Measurements from ENCODE around the gene RNF112.

DNA sequence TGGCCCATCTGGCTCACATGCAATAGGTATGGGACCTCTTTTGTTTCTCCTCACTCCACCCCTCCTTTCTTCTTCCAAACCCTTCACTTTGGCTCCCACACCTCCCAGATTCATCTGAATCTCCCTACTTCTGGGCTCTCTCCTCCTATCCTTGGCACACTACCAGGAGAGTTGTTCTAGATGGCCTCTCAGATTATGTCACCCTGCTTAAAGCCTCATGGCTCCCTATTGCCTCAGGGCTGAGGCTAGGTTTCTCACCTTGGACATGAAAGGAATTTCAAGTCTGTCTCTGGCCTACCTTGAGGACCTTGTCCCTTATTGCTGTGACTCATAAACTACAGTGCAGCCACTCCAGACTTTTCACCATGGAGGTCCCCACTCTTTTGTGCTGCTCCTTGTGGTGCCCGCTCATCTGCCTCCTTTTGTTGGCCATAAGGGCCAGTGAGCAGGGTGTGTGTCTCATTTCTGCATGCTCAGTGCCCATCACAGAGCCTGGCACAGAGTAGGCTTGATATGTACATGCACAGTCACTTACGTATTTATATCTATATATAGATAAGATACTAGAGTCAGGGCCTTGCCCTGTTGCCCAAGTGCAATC, 23.0 kb upstream of the RNF112 start:
- TF ChIP-seq EZH2 (IDR thresholded peaks at IDR 0.05) = no peak
- TF ChIP-seq, protein P1, sequence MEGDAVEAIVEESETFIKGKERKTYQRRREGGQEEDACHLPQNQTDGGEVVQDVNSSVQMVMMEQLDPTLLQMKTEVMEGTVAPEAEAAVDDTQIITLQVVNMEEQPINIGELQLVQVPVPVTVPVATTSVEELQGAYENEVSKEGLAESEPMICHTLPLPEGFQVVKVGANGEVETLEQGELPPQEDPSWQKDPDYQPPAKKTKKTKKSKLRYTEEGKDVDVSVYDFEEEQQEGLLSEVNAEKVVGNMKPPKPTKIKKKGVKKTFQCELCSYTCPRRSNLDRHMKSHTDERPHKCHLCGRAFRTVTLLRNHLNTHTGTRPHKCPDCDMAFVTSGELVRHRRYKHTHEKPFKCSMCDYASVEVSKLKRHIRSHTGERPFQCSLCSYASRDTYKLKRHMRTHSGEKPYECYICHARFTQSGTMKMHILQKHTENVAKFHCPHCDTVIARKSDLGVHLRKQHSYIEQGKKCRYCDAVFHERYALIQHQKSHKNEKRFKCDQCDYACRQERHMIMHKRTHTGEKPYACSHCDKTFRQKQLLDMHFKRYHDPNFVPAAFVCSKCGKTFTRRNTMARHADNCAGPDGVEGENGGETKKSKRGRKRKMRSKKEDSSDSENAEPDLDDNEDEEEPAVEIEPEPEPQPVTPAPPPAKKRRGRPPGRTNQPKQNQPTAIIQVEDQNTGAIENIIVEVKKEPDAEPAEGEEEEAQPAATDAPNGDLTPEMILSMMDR (IDR thresholded peaks at IDR 0.05) = no peak
- TF ChIP-seq EZH2phosphoT487 (IDR thresholded peaks at IDR 0.05) = no peak
